ENCODE results near the gene CBX8. TPM values are rescaled to one million over a fixed set of nuclear protein-coding genes. Genes with fewer than 3 reads are reported as not detected.
A peak's percentile ranks its signal among the peaks of the same experiment; 100 is the strongest.

CBX8 gene
- total and polyA plus RNA-seq, 12 donors: 2.2 to 9.3 (median 5.4) TPM

GRCh38 chr17:79843816-79844800, 47.2 kb upstream of the CBX8 start:
- intact Hi-C loops (cut with DNase I): loop anchor here in 8 of 10 donors (5.0 to 10.0 kb wide), 8 partner anchors 37 to 148 kb away; partner anchors contain the start of gene CBX8 (in 3 of the 8)
- Histone ChIP-seq H3K9me3 (no peaks in the 10 kb centered on the region), H3K27me3 (peaks cover 20 to 92% (median 40%) of the 10 kb centered on the region in 7 donors), H3K36me3 (no peaks in the 10 kb centered on the region), H3K27ac (peak overlapping the region in 9 of 10 donors; percentile 2 to 81 (median 68)), H3K4me3 (peak overlapping the region; percentile 36 to 80 (median 66)), H3K4me1 (peaks cover 23 to 65% (median 59%) of the 10 kb centered on the region in 9 donors)
- DNase-seq (peak; percentile 71 to 78), ATAC-seq (peak; percentile 66 to 83 (median 78))
- WGBS, 2 donors: 1% methylated on average over 88 to 89 of the region's 89 CpGs
- TF ChIP-seq, protein P1, sequence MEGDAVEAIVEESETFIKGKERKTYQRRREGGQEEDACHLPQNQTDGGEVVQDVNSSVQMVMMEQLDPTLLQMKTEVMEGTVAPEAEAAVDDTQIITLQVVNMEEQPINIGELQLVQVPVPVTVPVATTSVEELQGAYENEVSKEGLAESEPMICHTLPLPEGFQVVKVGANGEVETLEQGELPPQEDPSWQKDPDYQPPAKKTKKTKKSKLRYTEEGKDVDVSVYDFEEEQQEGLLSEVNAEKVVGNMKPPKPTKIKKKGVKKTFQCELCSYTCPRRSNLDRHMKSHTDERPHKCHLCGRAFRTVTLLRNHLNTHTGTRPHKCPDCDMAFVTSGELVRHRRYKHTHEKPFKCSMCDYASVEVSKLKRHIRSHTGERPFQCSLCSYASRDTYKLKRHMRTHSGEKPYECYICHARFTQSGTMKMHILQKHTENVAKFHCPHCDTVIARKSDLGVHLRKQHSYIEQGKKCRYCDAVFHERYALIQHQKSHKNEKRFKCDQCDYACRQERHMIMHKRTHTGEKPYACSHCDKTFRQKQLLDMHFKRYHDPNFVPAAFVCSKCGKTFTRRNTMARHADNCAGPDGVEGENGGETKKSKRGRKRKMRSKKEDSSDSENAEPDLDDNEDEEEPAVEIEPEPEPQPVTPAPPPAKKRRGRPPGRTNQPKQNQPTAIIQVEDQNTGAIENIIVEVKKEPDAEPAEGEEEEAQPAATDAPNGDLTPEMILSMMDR (IDR thresholded peaks at IDR 0.05): no peak

- H3K27ac ChIP-seq: peak overlapping the region in 5 of 10 donors; percentile 63 to 81 (median 73)
- ATAC-seq (no peak), DNase-seq (peak in 1 of 2 donors; percentile 29)
- TF ChIP-seq, protein P1 (IDR thresholded peaks at IDR 0.05): no peak
- peaks cover 20 to 87% (median 40%) of the 10 kb centered on the region in 7 donors for H3K27me3 ChIP-seq
- H3K4me1 ChIP-seq: peaks cover 23 to 65% (median 59%) of the 10 kb centered on the region in 9 donors
- H3K4me3 ChIP-seq: peak overlapping the region; percentile 36 to 80 (median 66)
- no peaks in the 10 kb centered on the region for H3K9me3 ChIP-seq
- H3K36me3 ChIP-seq: no peaks in the 10 kb centered on the region
- intact Hi-C loops (cut with DNase I): loop anchor here in 8 of 10 donors (5.0 to 10.0 kb wide), 8 partner anchors 36 to 149 kb away; partner anchors contain the start of gene CBX8 (in 3 of the 8)
- WGBS, 2 donors: 0 to 1% methylated on average over 39 of the region's 39 CpGs
Measured at GRCh38 chr17:79843474-79843815, 46.6 kb upstream of the CBX8 start.

GRCh38 chr17:79842656-79843473, 46.0 kb upstream of the CBX8 start:
- H3K27me3 ChIP-seq: peaks cover 20 to 82% (median 40%) of the 10 kb centered on the region in 7 donors
- H3K36me3 ChIP-seq: no peaks in the 10 kb centered on the region
- TF ChIP-seq, protein P1 (IDR thresholded peaks at IDR 0.05): no peak
- peak overlapping the region; percentile 36 to 80 (median 66) for H3K4me3 ChIP-seq
- no peaks in the 10 kb centered on the region for H3K9me3 ChIP-seq
- DNase-seq: no peak
- intact Hi-C loops (cut with DNase I): loop anchor here in 8 of 10 donors (5.0 to 10.0 kb wide), 8 partner anchors 36 to 149 kb away; partner anchors contain the start of gene CBX8 (in 3 of the 8)
- peaks cover 24 to 69% (median 64%) of the 10 kb centered on the region in 9 donors for H3K4me1 ChIP-seq
- ATAC-seq: no peak
- WGBS, 2 donors: 2 to 5% methylated on average over 66 of the region's 66 CpGs
- peak overlapping the region in 1 of 10 donors; percentile 75 for H3K27ac ChIP-seq
